ENCODE data around the gene KDM4C. TPM values are rescaled to one million over a fixed set of nuclear protein-coding genes. Genes with fewer than 3 reads are reported as not detected.

KDM4C gene
- total and polyA plus RNA-seq, 2 of the 4 experiments (the other 2 are of a cell fraction), result 11.8 to 23.8 TPM

DNA sequence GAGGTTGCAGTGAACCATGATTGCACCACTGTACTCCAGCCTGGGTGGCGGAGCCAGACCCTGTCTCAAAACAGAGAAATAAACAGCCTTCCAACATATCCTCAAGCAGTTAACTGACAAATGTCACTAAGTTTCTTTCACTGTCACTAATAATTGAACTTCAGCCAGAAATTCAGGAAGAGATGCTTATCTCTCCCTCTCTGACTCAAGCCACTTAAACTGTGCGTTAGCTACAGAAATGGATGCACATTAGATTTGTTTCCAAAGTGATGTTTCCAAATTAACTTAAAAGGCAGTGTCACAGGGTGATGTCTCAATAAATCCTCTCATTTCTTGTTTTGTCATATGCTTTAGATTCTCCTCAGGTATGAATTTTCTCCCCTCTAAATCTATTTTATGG lies 164.9 kb downstream of the KDM4C start:
- ATAC-seq (ENCODE audit: low read depth), result no peak
- Histone ChIP-seq H2BK20ac (ENCODE audit: low read depth, low read length) (no peak overlapping the region), H3K4me1 (ENCODE audit: control insufficient read depth, insufficient read depth, low read length) (peaks cover 1% of the 10 kb centered on the region; the same call in 1 of the 2 replicates), H3K23ac (ENCODE audit: low read depth, low read length) (no peak overlapping the region), H4K20me1 (ENCODE audit: insufficient read depth, low read length) (no peaks in the 10 kb centered on the region), H3K79me1 (ENCODE audit: low read depth in 1 of 2, low read length in 2 of 2) (no peaks in the 10 kb centered on the region; a peak in 1 of 4 replicates), H3K4me2 (ENCODE audit: low read depth, low read length) (no peak overlapping the region), H3K4me3 (ENCODE audit: insufficient read depth, low read depth, low read length) (no peak overlapping the region), H3K9me3 (ENCODE audit: control insufficient read depth, insufficient read depth, low read length) (no peaks in the 10 kb centered on the region), H3K4ac (ENCODE audit: low read depth, low read length) (no peak overlapping the region), H4K8ac (ENCODE audit: low read depth in 2 of 2, low read length in 2 of 2) (no peak overlapping the region), H3K36me3 (ENCODE audit: control insufficient read depth, insufficient read depth, low read length) (no peaks in the 10 kb centered on the region), H2AK5ac (ENCODE audit: low read depth, low read length) (no peak overlapping the region), H2AK9ac (replicated peaks; ENCODE audit: low read depth, low read length, poor library complexity) (no peak overlapping the region), H2BK120ac (ENCODE audit: low read depth, low read length) (no peak overlapping the region), H3K14ac (replicated peaks; ENCODE audit: low read depth, low read length) (no peak overlapping the region), H3K18ac (ENCODE audit: low read depth, low read length) (no peak overlapping the region), H4K5ac (ENCODE audit: low read depth, low read length) (no peak overlapping the region), H3K9me1 (ENCODE audit: insufficient read depth, low read length) (peaks cover 3% of the 10 kb centered on the region; the same call in 1 of the 2 replicates), H3K27ac (ENCODE audit: insufficient read depth, low read length) (no peak overlapping the region), H2BK5ac (ENCODE audit: low read depth, low read length, poor library complexity, severe bottlenecking) (no peak overlapping the region), H2BK15ac (ENCODE audit: low read depth, low read length) (no peak overlapping the region), H2AFZ (replicated peaks; ENCODE audit: low read length, poor library complexity) (no peak overlapping the region), H4K91ac (ENCODE audit: insufficient read depth, low read depth, low read length) (no peak overlapping the region), H3K9ac (ENCODE audit: low read depth, low read length) (no peak overlapping the region), H3K27me3 (ENCODE audit: control insufficient read depth, insufficient read depth, low read length) (no peaks in the 10 kb centered on the region), H3K56ac (ENCODE audit: extremely low read depth, insufficient read depth, low read length) (no peak overlapping the region)
- intact Hi-C loops (cut with micrococcal nuclease) (no loop called here), dilution Hi-C loops (cut with HindIII; ENCODE audit: low sequenced_read_pairs, unreplicated experiment) (no loop called here), in situ Hi-C loops (cut with MboI; ENCODE audit: low sequenced_read_pairs) (loop anchor here (10.0 kb wide), 1 partner anchor 62 kb away; no protein-coding TSS in a partner anchor)
- no TSS peak for BruUV-seq (replicated peaks)
- ChIA-PET POLR2A (ENCODE audit: unreplicated experiment) (interaction anchor here (0.6 kb wide), 1 partner anchor 16 kb away, joined by 3 read pairs; no protein-coding TSS in a partner anchor), CTCF (no interaction called here)
- no CpG with 5 or more reads among the region's 2 CpGs for WGBS, 2 experiments (ENCODE audit: extremely low coverage in 2 of 2, insufficient read length in 1 of 2)
- TF ChIP-seq MAFK (IDR thresholded peaks at IDR 0.05; ENCODE audit: low read depth, low read length) (no peak), FOS (IDR thresholded peaks at IDR 0.05; ENCODE audit: low read depth, low read length) (no peak), RAD21 (IDR thresholded peaks at IDR 0.05; ENCODE audit: low read length) (no peak), POLR2A (IDR thresholded peaks at IDR 0.05; ENCODE audit: low read depth, low read length) (no peak)
- no peak for DNase-seq
